ENCODE measurements around the gene HIGD2A. TPM values are rescaled to one million over a fixed set of nuclear protein-coding genes. Genes with fewer than 3 reads are reported as not detected.

Gene HIGD2A
- total RNA-seq, 2 experiments from 2014 or later, result 154 to 155 TPM

- peak overlapping the region; percentile 74 for H3K27ac Mint-ChIP-seq
- no peaks in the 10 kb centered on the region for H3K27me3 Mint-ChIP-seq (ENCODE audit: low read depth)
- intact Hi-C loops (cut with micrococcal nuclease), result loop anchor here (2.0 kb wide), 2 partner anchors 55 to 203 kb away; partner anchors contain the start of gene KIAA1191
- CTCF ChIA-PET, result interaction anchor here (0.7 to 3.6 kb wide), 9 partner anchors 27 to 182 kb away, joined by 3 to 21 read pairs (median 3); partner anchors contain the start of gene FAF2
- DNase-seq, result no peak
- H3K36me3 Mint-ChIP-seq (ENCODE audit: low read depth), result no peaks in the 10 kb centered on the region
- H3K4me3 Mint-ChIP-seq, result peak overlapping the region; percentile 74
- no peaks in the 10 kb centered on the region for H3K9me3 Mint-ChIP-seq
- peaks cover 43% of the 10 kb centered on the region for H3K4me1 Mint-ChIP-seq (ENCODE audit: low read depth)
Measured at GRCh38 chr5:176415240-176415951, 26.8 kb downstream of the HIGD2A start.

GRCh38 chr5:176415952-176416924 is 27.7 kb downstream of the HIGD2A start, which contains the start of gene CLTB:
CLTB (minus strand) TSS chr5:176416539; CDS start chr5:176416363, 176 bp downstream.
- intact Hi-C loops (cut with micrococcal nuclease), result loop anchor here (1.0 to 2.0 kb wide), 9 partner anchors 27 to 231 kb away; partner anchors contain the start of genes FAF2, KIAA1191 and TSPAN17
- H3K4me1 Mint-ChIP-seq (ENCODE audit: low read depth), result peaks cover 38% of the 10 kb centered on the region
- peaks cover 2% of the 10 kb centered on the region for H3K9me3 Mint-ChIP-seq
- no peaks in the 10 kb centered on the region for H3K27me3 Mint-ChIP-seq (ENCODE audit: low read depth)
- CTCF ChIA-PET, result interaction anchor here (0.5 to 3.6 kb wide), 22 partner anchors 9 to 591 kb away, joined by 3 to 21 read pairs (median 3); partner anchors contain the start of gene FAF2
- H3K4me3 Mint-ChIP-seq, result peak within 1 kb of the TSS; percentile 74
- peak within 1 kb of the TSS; percentile 74 for H3K27ac Mint-ChIP-seq
- peak; percentile 90 for DNase-seq
- no peaks in the 10 kb centered on the region for H3K36me3 Mint-ChIP-seq (ENCODE audit: low read depth)

GRCh38 chr5:176416965-176417364 is 28.4 kb downstream of the HIGD2A start:
- DNase-seq, result no peak
- H3K36me3 Mint-ChIP-seq (ENCODE audit: low read depth), result no peaks in the 10 kb centered on the region
- H3K4me1 Mint-ChIP-seq (ENCODE audit: low read depth), result peaks cover 34% of the 10 kb centered on the region
- intact Hi-C loops (cut with micrococcal nuclease), result loop anchor here (1.0 to 2.0 kb wide), 7 partner anchors 28 to 230 kb away; partner anchors contain the start of genes FAF2 and TSPAN17
- H3K27ac Mint-ChIP-seq, result no peak overlapping the region
- no peaks in the 10 kb centered on the region for H3K27me3 Mint-ChIP-seq (ENCODE audit: low read depth)
- CTCF ChIA-PET, result interaction anchor here (0.5 to 3.6 kb wide), 15 partner anchors 10 to 592 kb away, joined by 3 to 21 read pairs (median 4); partner anchors contain the start of gene FAF2
- peak overlapping the region; percentile 52 for H3K4me3 Mint-ChIP-seq
- peaks cover 3% of the 10 kb centered on the region for H3K9me3 Mint-ChIP-seq

GRCh38 chr5:176418251-176418650 is 29.7 kb downstream of the HIGD2A start:
- Mint-ChIP-seq H3K27ac (no peak overlapping the region), H3K36me3 (ENCODE audit: low read depth) (no peaks in the 10 kb centered on the region), H3K27me3 (ENCODE audit: low read depth) (no peaks in the 10 kb centered on the region), H3K4me3 (no peak overlapping the region), H3K4me1 (ENCODE audit: low read depth) (peaks cover 29% of the 10 kb centered on the region), H3K9me3 (peaks cover 3% of the 10 kb centered on the region)
- no peak for DNase-seq
- intact Hi-C loops (cut with micrococcal nuclease), result loop anchor here (1.0 kb wide), 1 partner anchor 20 kb away; no protein-coding TSS in a partner anchor
- CTCF ChIA-PET, result interaction anchor here (1.0 to 3.6 kb wide), 4 partner anchors 30 to 178 kb away, joined by 3 to 21 read pairs (median 13); partner anchors contain the start of gene FAF2

- CTCF ChIA-PET, result interaction anchor here (1.1 kb wide), 1 partner anchor 28 kb away, joined by 3 read pairs; the partner anchor contains the start of gene FAF2
- Mint-ChIP-seq H3K27me3 (ENCODE audit: low read depth) (no peaks in the 10 kb centered on the region), H3K27ac (no peak overlapping the region), H3K4me3 (no peak overlapping the region), H3K4me1 (ENCODE audit: low read depth) (peaks cover 13% of the 10 kb centered on the region), H3K36me3 (ENCODE audit: low read depth) (no peaks in the 10 kb centered on the region), H3K9me3 (peaks cover 3% of the 10 kb centered on the region)
- no peak for DNase-seq
- intact Hi-C loops (cut with micrococcal nuclease), result no loop called here
Measured at GRCh38 chr5:176420086-176420485, 31.5 kb downstream of the HIGD2A start.

- peaks cover 7% of the 10 kb centered on the region for H3K9me3 Mint-ChIP-seq
- CTCF ChIA-PET, result interaction anchor here (1.1 kb wide), 1 partner anchor 27 kb away, joined by 3 read pairs; the partner anchor contains the start of gene FAF2
Measured at GRCh38 chr5:176420972-176421544, 32.5 kb downstream of the HIGD2A start.

GRCh38 chr5:176424181-176424580 is 35.6 kb downstream of the HIGD2A start:
- intact Hi-C loops (cut with micrococcal nuclease), result no loop called here
- CTCF ChIA-PET, result interaction anchor here (0.7 kb wide), 1 partner anchor 507 kb away, joined by 3 read pairs; no protein-coding TSS in a partner anchor
- no peak for DNase-seq

More at GRCh38 chr5:176420972-176421544, 32.5 kb downstream of the HIGD2A start:
- H3K4me1 Mint-ChIP-seq (ENCODE audit: low read depth), result peaks cover 7% of the 10 kb centered on the region
- peaks cover 3% of the 10 kb centered on the region for H3K27me3 Mint-ChIP-seq (ENCODE audit: low read depth)
- no peak overlapping the region for H3K27ac Mint-ChIP-seq
- intact Hi-C loops (cut with micrococcal nuclease), result no loop called here
- H3K36me3 Mint-ChIP-seq (ENCODE audit: low read depth), result no peaks in the 10 kb centered on the region
- no peak overlapping the region for H3K4me3 Mint-ChIP-seq
- no peak for DNase-seq

GRCh38 chr5:176425138-176425537 is 36.6 kb downstream of the HIGD2A start:
- Mint-ChIP-seq H3K36me3 (ENCODE audit: low read depth) (no peaks in the 10 kb centered on the region), H3K27me3 (ENCODE audit: low read depth) (peaks cover 3% of the 10 kb centered on the region), H3K4me3 (no peak overlapping the region), H3K27ac (no peak overlapping the region), H3K9me3 (peaks cover 7% of the 10 kb centered on the region), H3K4me1 (ENCODE audit: low read depth) (no peaks in the 10 kb centered on the region)
- intact Hi-C loops (cut with micrococcal nuclease), result no loop called here
- CTCF ChIA-PET, result no interaction called here
- no peak for DNase-seq

More at GRCh38 chr5:176424181-176424580, 35.6 kb downstream of the HIGD2A start:
- Mint-ChIP-seq H3K4me3 (no peak overlapping the region), H3K9me3 (peaks cover 7% of the 10 kb centered on the region), H3K27ac (no peak overlapping the region), H3K27me3 (ENCODE audit: low read depth) (peaks cover 3% of the 10 kb centered on the region), H3K36me3 (ENCODE audit: low read depth) (no peaks in the 10 kb centered on the region), H3K4me1 (ENCODE audit: low read depth) (no peaks in the 10 kb centered on the region)

- Mint-ChIP-seq H3K4me1 (ENCODE audit: low read depth) (no peaks in the 10 kb centered on the region), H3K4me3 (no peak overlapping the region), H3K27me3 (ENCODE audit: low read depth) (peaks cover 4% of the 10 kb centered on the region), H3K9me3 (peaks cover 7% of the 10 kb centered on the region), H3K27ac (peak overlapping the region; percentile 56), H3K36me3 (ENCODE audit: low read depth) (no peaks in the 10 kb centered on the region)
- intact Hi-C loops (cut with micrococcal nuclease), result no loop called here
- CTCF ChIA-PET, result interaction anchor here (0.6 kb wide), 2 partner anchors 12 to 23 kb away, joined by 3 read pairs; no protein-coding TSS in a partner anchor
- no peak for DNase-seq
Measured at GRCh38 chr5:176425791-176426190, 37.2 kb downstream of the HIGD2A start.

- peaks cover 4% of the 10 kb centered on the region for H3K27me3 Mint-ChIP-seq (ENCODE audit: low read depth)
- CTCF ChIA-PET, result no interaction called here
Measured at GRCh38 chr5:176426876-176427275, 38.3 kb downstream of the HIGD2A start.

GRCh38 chr5:176427971-176428370 is 39.4 kb downstream of the HIGD2A start:
- intact Hi-C loops (cut with micrococcal nuclease), result no loop called here
- CTCF ChIA-PET, result interaction anchor here (1.9 kb wide), 1 partner anchor 11 kb away, joined by 7 read pairs; no protein-coding TSS in a partner anchor
- H3K9me3 Mint-ChIP-seq, result peaks cover 4% of the 10 kb centered on the region
- no peak overlapping the region for H3K4me3 Mint-ChIP-seq
- DNase-seq, result no peak
- no peaks in the 10 kb centered on the region for H3K4me1 Mint-ChIP-seq (ENCODE audit: low read depth)
- H3K27ac Mint-ChIP-seq, result no peak overlapping the region
- H3K27me3 Mint-ChIP-seq (ENCODE audit: low read depth), result peaks cover 4% of the 10 kb centered on the region
- no peaks in the 10 kb centered on the region for H3K36me3 Mint-ChIP-seq (ENCODE audit: low read depth)

More at GRCh38 chr5:176426876-176427275, 38.3 kb downstream of the HIGD2A start:
- Mint-ChIP-seq H3K4me3 (no peak overlapping the region), H3K27ac (no peak overlapping the region), H3K4me1 (ENCODE audit: low read depth) (no peaks in the 10 kb centered on the region), H3K36me3 (ENCODE audit: low read depth) (no peaks in the 10 kb centered on the region), H3K9me3 (peaks cover 4% of the 10 kb centered on the region)
- intact Hi-C loops (cut with micrococcal nuclease), result no loop called here
- DNase-seq, result no peak

Data from activated naive CD4-positive, alpha-beta T cell treated with anti-CD3 and anti-CD28 coated beads for 36 hours (primary cell).